Prostate gland (tissue), 2 donors: Measurements from ENCODE around the gene R3HDM4.

Experiments
- CTCF ChIP-seq, 4 experiments: fragments of 200-600 bp in 2 of 4; fragments of 450-650 bp in 2 of 4; sonication (generic) in 2 of 4; IDR thresholded peaks; 1 replicate in 3 of 4; 2 replicates in 1 of 4; pipeline ENCODE4 v1.5.1; 2016 to 2019; ENCODE audit warnings: antibody characterized with exemption in 4 of 4, mild to moderate bottlenecking in 2 of 4, moderate library complexity in 2 of 4
- POLR2A ChIP-seq: fragments of 450-650 bp; IDR thresholded peaks from one replicate; pipeline ENCODE4 v1.6.1; 2016; ENCODE audit warnings: antibody characterized with exemption, mild to moderate bottlenecking

GRCh38 chr19:938233-938923 lies 25.4 kb upstream of the R3HDM4 start:
- TF ChIP-seq CTCF (IDR thresholded peaks at IDR 0.05) (no peak), POLR2A (no peak)
